Measurements from ENCODE around the gene CCDC88B. TPM values are rescaled to one million over a fixed set of nuclear protein-coding genes. Genes with fewer than 3 reads are reported as not detected.

CCDC88B gene
- total RNA-seq, 1 experiment from 2014 or later, result 14.7 TPM

DNA sequence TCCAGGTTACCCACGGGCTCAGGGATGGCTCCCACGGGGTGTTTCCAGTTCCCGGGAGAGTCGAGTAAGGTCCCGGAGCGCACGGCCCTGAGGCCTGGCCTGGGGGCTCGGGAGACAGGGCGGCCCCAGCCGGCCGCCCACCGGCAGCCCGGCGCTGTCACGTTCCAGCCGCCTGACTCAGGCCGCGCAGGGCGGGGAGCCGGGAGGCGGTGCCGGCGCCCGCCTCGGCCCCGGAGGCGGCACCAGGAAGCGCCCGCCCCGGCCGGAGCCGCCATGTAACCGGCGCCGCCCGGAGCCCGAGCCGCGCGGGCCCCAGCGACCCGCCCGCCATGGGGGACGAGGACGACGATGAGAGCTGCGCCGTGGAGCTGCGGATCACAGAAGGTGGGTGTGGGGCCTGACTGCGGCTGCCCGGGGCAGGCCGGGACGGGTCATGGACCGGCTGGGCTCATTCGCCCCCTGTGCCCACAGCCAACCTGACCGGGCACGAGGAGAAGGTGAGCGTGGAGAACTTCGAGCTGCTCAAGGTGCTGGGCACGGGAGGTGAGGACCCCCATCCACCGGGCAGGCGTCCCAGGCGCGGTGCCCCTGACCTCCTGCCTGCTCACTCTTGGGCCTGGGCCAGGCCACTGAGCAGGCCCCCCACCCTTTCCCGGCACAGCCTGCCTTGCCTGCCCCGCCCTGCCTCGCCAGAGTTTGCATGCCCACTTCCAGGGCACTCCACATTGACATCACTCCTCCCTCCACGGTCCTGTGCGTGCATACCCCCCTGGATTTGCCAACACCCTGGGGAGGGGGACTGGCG is 19.1 kb downstream of the CCDC88B start, which contains the start of gene RPS6KA4:
Gene RPS6KA4, plus strand, starts transcription at position 256 of the 805 bp plus-strand sequence. Its CDS starts 74 bp downstream, at position 330.
- H3K9me2 ChIP-seq (ENCODE audit: insufficient read depth), result no peaks in the 10 kb centered on the region
- peak within 1 kb of the TSS; percentile 95 for H3K9ac ChIP-seq (ENCODE audit: low read length)
- intact Hi-C loops (cut with micrococcal nuclease), result loop anchor here (1.0 to 5.0 kb wide), 4 partner anchors 42 to 363 kb away; partner anchors contain the start of genes NRXN2 and TRMT112
- H4K20me1 ChIP-seq (ENCODE audit: insufficient read depth), result no peaks in the 10 kb centered on the region
- peak within 1 kb of the TSS; percentile 84 for H3K4me2 ChIP-seq (ENCODE audit: low read length)
- ATAC-seq (peak; percentile 65), DNase-seq (ENCODE audit: low read depth, low spot score) (no peak)
- ChIA-PET RAD21 (ENCODE audit: low non-redundant PET in 1 of 2, low total read pairs in 2 of 2, uncharacterized antibody in 2 of 2, unreplicated experiment in 2 of 2) (no interaction called here), POLR2A (interaction anchor here (3.1 kb wide), 1 partner anchor 13 kb away, joined by 12 read pairs; no protein-coding TSS in a partner anchor), CTCF (interaction anchor here (4.8 to 5.8 kb wide), 2 partner anchors 17 to 292 kb away, joined by 46 to 76 read pairs; no protein-coding TSS in a partner anchor)
- no peak within 1 kb of the TSS for H2AFZ ChIP-seq (ENCODE audit: low read depth, low read length, poor library complexity, severe bottlenecking)
- no peaks in the 10 kb centered on the region for H3K9me3 ChIP-seq (ENCODE audit: control insufficient read depth in 1 of 2, insufficient read depth in 1 of 2, low read depth in 1 of 2, low read length in 2 of 2)
- no peaks in the 10 kb centered on the region for H3K27me3 ChIP-seq (ENCODE audit: insufficient read depth, low read length)
- H3K79me2 ChIP-seq (ENCODE audit: insufficient read depth, low read length), result peaks cover 33% of the 10 kb centered on the region; the same call in 1 of the 2 replicates
- peaks cover 4 to 35% of the 10 kb centered on the region in 2 experiments; a peak in 3 of 4 replicates for H3K36me3 ChIP-seq (ENCODE audit: control insufficient read depth in 1 of 2, insufficient read depth in 2 of 2, low read length in 2 of 2)
- H3K4me3 ChIP-seq (replicated peaks in 1 of 2; ENCODE audit: low read depth in 1 of 2, low read length in 2 of 2), result peak within 1 kb of the TSS; percentile 84 to 97
- peak within 1 kb of the TSS; percentile 87 for H3K27ac ChIP-seq (ENCODE audit: low read depth, low read length)
- no TSS peak for BruUV-seq (replicated peaks)
- peaks cover 28 to 61% of the 10 kb centered on the region in 2 experiments for H3K4me1 ChIP-seq (ENCODE audit: control insufficient read depth in 1 of 2, insufficient read depth in 2 of 2, low read length in 2 of 2)
- TF ChIP-seq CBX3 (IDR thresholded peaks at IDR 0.05; ENCODE audit: low read depth) (no peak), SP1 (IDR thresholded peaks at IDR 0.05; ENCODE audit: low read depth) (no peak), YY1 (IDR thresholded peaks at IDR 0.05; ENCODE audit: extremely low read depth, insufficient replicate concordance, low read depth, low read length) (peak; percentile 75), EGR1 (IDR thresholded peaks at IDR 0.05; ENCODE audit: low read depth) (no peak), ZNF274 (IDR thresholded peaks at IDR 0.05; ENCODE audit: low read depth, low read length) (no peak), SRF (IDR thresholded peaks at IDR 0.05; ENCODE audit: low read depth) (no peak), POLR2A (IDR thresholded peaks at IDR 0.05; ENCODE audit: borderline replicate concordance, extremely low read depth, insufficient read depth, insufficient read length) (peak; percentile 68), FOSL1 (IDR thresholded peaks at IDR 0.05; ENCODE audit: low read depth) (no peak), EZH2phosphoT487 (IDR thresholded peaks at IDR 0.05; ENCODE audit: borderline replicate concordance) (no peak), CEBPB (IDR thresholded peaks at IDR 0.05; ENCODE audit: low read depth) (no peak), TCF7L2 (IDR thresholded peaks at IDR 0.05; ENCODE audit: borderline replicate concordance, extremely low read depth, insufficient read depth, insufficient read length) (no peak), RAD21 (IDR thresholded peaks at IDR 0.05; ENCODE audit: low read depth) (no peak), JUND (IDR thresholded peaks at IDR 0.05) (no peak), POLR2AphosphoS5 (IDR thresholded peaks at IDR 0.05; ENCODE audit: low read depth, low read length) (peak; percentile 83)
- TF ChIP-seq, protein P1, sequence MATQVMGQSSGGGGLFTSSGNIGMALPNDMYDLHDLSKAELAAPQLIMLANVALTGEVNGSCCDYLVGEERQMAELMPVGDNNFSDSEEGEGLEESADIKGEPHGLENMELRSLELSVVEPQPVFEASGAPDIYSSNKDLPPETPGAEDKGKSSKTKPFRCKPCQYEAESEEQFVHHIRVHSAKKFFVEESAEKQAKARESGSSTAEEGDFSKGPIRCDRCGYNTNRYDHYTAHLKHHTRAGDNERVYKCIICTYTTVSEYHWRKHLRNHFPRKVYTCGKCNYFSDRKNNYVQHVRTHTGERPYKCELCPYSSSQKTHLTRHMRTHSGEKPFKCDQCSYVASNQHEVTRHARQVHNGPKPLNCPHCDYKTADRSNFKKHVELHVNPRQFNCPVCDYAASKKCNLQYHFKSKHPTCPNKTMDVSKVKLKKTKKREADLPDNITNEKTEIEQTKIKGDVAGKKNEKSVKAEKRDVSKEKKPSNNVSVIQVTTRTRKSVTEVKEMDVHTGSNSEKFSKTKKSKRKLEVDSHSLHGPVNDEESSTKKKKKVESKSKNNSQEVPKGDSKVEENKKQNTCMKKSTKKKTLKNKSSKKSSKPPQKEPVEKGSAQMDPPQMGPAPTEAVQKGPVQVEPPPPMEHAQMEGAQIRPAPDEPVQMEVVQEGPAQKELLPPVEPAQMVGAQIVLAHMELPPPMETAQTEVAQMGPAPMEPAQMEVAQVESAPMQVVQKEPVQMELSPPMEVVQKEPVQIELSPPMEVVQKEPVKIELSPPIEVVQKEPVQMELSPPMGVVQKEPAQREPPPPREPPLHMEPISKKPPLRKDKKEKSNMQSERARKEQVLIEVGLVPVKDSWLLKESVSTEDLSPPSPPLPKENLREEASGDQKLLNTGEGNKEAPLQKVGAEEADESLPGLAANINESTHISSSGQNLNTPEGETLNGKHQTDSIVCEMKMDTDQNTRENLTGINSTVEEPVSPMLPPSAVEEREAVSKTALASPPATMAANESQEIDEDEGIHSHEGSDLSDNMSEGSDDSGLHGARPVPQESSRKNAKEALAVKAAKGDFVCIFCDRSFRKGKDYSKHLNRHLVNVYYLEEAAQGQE (IDR thresholded peaks at IDR 0.05; ENCODE audit: low read depth), result no peak
- TF ChIP-seq, protein P2, sequence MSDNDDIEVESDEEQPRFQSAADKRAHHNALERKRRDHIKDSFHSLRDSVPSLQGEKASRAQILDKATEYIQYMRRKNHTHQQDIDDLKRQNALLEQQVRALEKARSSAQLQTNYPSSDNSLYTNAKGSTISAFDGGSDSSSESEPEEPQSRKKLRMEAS (IDR thresholded peaks at IDR 0.05), result no peak
- TF ChIP-seq, protein P3, sequence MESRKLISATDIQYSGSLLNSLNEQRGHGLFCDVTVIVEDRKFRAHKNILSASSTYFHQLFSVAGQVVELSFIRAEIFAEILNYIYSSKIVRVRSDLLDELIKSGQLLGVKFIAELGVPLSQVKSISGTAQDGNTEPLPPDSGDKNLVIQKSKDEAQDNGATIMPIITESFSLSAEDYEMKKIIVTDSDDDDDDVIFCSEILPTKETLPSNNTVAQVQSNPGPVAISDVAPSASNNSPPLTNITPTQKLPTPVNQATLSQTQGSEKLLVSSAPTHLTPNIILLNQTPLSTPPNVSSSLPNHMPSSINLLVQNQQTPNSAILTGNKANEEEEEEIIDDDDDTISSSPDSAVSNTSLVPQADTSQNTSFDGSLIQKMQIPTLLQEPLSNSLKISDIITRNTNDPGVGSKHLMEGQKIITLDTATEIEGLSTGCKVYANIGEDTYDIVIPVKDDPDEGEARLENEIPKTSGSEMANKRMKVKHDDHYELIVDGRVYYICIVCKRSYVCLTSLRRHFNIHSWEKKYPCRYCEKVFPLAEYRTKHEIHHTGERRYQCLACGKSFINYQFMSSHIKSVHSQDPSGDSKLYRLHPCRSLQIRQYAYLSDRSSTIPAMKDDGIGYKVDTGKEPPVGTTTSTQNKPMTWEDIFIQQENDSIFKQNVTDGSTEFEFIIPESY (IDR thresholded peaks at IDR 0.05; ENCODE audit: extremely low read depth, insufficient replicate concordance, low read length), result no peak
- TF ChIP-seq, protein P4, sequence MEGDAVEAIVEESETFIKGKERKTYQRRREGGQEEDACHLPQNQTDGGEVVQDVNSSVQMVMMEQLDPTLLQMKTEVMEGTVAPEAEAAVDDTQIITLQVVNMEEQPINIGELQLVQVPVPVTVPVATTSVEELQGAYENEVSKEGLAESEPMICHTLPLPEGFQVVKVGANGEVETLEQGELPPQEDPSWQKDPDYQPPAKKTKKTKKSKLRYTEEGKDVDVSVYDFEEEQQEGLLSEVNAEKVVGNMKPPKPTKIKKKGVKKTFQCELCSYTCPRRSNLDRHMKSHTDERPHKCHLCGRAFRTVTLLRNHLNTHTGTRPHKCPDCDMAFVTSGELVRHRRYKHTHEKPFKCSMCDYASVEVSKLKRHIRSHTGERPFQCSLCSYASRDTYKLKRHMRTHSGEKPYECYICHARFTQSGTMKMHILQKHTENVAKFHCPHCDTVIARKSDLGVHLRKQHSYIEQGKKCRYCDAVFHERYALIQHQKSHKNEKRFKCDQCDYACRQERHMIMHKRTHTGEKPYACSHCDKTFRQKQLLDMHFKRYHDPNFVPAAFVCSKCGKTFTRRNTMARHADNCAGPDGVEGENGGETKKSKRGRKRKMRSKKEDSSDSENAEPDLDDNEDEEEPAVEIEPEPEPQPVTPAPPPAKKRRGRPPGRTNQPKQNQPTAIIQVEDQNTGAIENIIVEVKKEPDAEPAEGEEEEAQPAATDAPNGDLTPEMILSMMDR (IDR thresholded peaks at IDR 0.05 in 2 of 3, conservative IDR thresholded peaks at IDR 0.05 in 1 of 3; ENCODE audit: borderline replicate concordance in 1 of 3, insufficient read depth in 1 of 3, low read depth in 2 of 3, low read length in 2 of 3), result no peak

Data from HCT116 (cell line).